Spleen (tissue), 7 donors: ENCODE results near the gene RB1.

Experiments
- CTCF ChIP-seq, 11 experiments: fragments of 200-600 bp in 7 of 11; fragments of 450-650 bp in 4 of 11; sonication (generic) in 4 of 11; IDR thresholded peaks in 8 of 11; conservative IDR thresholded peaks in 3 of 11; 1 replicate in 7 of 11; 2 replicates in 4 of 11; pipeline versions ENCODE4 v1.4.0 to v1.8.0; 2016 to 2021; ENCODE audit warnings: antibody characterized with exemption in 11 of 11, inconsistent platforms in 4 of 11, mild to moderate bottlenecking in 1 of 11
- POLR2A ChIP-seq, 3 donors: fragments of 450-650 bp; IDR thresholded peaks; one replicate each; pipeline ENCODE4 v1.5.1; 2017; ENCODE audit warnings: antibody characterized with exemption in 3 of 3, mild to moderate bottlenecking in 1 of 3
- POLR2AphosphoS5 ChIP-seq, 3 donors: sonication (generic); formaldehyde crosslinking; IDR thresholded peaks; one replicate each; pipeline ENCODE4 v1.5.1; 2017; ENCODE audit warnings: antibody characterized with exemption in 3 of 3
- donor health status: DM: no; HTN: no; CAD: no; lungs with moderate emphysema.
- donor health status: DM: no; HTN: no; CAD: no.
- donor health status: DM: no; HTN: no; CAD: no.

DNA sequence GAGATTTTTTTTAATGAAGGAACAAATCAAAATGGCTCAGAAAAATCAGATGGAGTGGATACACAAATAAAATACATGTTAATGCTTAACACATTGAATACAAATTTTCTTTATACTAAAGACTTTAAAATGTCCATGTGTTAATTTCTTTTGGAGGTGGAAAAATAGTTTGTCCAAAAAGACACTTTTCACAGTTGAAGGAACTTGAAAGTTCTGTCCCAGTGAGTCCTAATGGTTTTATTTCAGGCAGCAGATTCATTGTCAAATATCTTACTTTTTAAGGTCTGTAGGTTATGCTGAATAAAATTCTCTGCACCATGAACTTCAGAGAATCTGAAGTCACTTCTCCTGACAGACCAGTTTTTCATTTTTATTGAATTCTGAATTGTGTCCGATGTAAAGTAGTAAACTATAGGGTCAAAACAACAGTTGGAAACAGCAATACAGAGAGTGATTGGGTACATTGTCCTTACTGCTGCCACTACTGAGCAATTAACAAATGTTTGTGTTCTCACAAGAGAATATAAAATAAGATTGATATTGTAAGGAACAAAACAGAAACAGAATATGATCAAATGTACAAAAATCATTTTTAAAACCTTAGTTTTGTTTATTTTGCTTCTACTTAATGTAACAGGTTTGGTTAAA, 107.7 kb downstream of the RB1 start:
- TF ChIP-seq CTCF (IDR thresholded peaks at IDR 0.05 in 8 of 11, conservative IDR thresholded peaks at IDR 0.05 in 3 of 11): no peak
- TF ChIP-seq POLR2A (IDR thresholded peaks at IDR 0.05): no peak
- no peak for TF ChIP-seq POLR2AphosphoS5 (IDR thresholded peaks at IDR 0.05)
